Loucy (cell line): ENCODE data around the gene LRBA.

Source experiments
- H2AFZ ChIP-seq: fragments of 200-600 bp; sonication (generic); 2 replicates; pipeline ENCODE4 v1.6.0; 2016; ENCODE audit warnings: antibody characterized with exemption, mild to moderate bottlenecking, low read length, moderate library complexity
- H3F3A ChIP-seq: fragments of 200-600 bp; 2 replicates; pipeline ENCODE4 v1.6.0; 2016; ENCODE audit warnings: antibody characterized with exemption, low read depth, mild to moderate bottlenecking
- H3K27me3 ChIP-seq: fragments of 200-600 bp; sonication (generic); 2 replicates; pipeline ENCODE4 v1.6.1; 2014; ENCODE audit warnings: low read length, mild to moderate bottlenecking; ENCODE audit not compliant: insufficient read depth, poor library complexity, severe bottlenecking
- H3K36me3 ChIP-seq: fragments of 200-600 bp; sonication (generic); 2 replicates; pipeline ENCODE4 v1.6.1; 2016; ENCODE audit warnings: low read length; ENCODE audit not compliant: insufficient read depth
- H3K4me1 ChIP-seq: fragments of 200-600 bp; sonication (generic); 2 replicates; pipeline ENCODE4 v1.5.1; 2014; ENCODE audit warnings: low read length, mild to moderate bottlenecking; ENCODE audit not compliant: insufficient read depth, poor library complexity, severe bottlenecking
- H3K4me2 ChIP-seq: fragments of 200-600 bp; sonication (generic); 2 replicates; pipeline ENCODE4 v1.6.0; 2014; ENCODE audit warnings: antibody characterized with exemption, low read length, low read depth, mild to moderate bottlenecking; ENCODE audit not compliant: poor library complexity, severe bottlenecking
- H3K4me3 ChIP-seq: fragments of 200-600 bp; sonication (generic); 2 replicates; pipeline ENCODE4 v1.5.1; 2014; ENCODE audit warnings: low read length, mild to moderate bottlenecking, mixed read lengths; ENCODE audit not compliant: poor library complexity, severe bottlenecking
- H3K79me2 ChIP-seq: fragments of 200-600 bp; sonication (generic); 2 replicates; pipeline ENCODE4 v1.6.1; 2014; ENCODE audit warnings: low read length; ENCODE audit not compliant: insufficient read depth
- H3K9ac ChIP-seq: fragments of 200-600 bp; sonication (generic); 2 replicates; pipeline ENCODE4 v1.6.0; 2014; ENCODE audit warnings: mild to moderate bottlenecking, low read depth, low read length, moderate library complexity; ENCODE audit not compliant: poor library complexity, severe bottlenecking
- H3K9me2 ChIP-seq: fragments of 200-600 bp; sonication (generic); replicated peaks from 2 replicates; pipeline ENCODE4 v1.6.1; 2016; ENCODE audit warnings: low read depth, low read length, mixed read lengths
- H3K9me3 ChIP-seq: fragments of 200-600 bp; sonication (generic); 2 replicates; pipeline ENCODE4 v1.6.1; 2014; ENCODE audit warnings: mild to moderate bottlenecking, antibody characterized with exemption, low read length, low read depth; ENCODE audit not compliant: insufficient read depth
- H4K20me1 ChIP-seq: fragments of 200-600 bp; sonication (generic); 2 replicates; pipeline ENCODE4 v1.6.0; 2014; ENCODE audit warnings: antibody characterized with exemption, low read length, mild to moderate bottlenecking; ENCODE audit not compliant: insufficient read depth, poor library complexity, severe bottlenecking
- CTCF ChIP-seq: fragments of 200-600 bp; sonication (generic); conservative IDR thresholded peaks from 2 replicates; pipeline ENCODE4 v1.5.1; 2014; ENCODE audit warnings: mild to moderate bottlenecking, antibody characterized with exemption, low read length
- EZH2phosphoT487 ChIP-seq: fragments of 200-600 bp; IDR thresholded peaks from 2 replicates; pipeline ENCODE4 v1.6.1; 2018; ENCODE audit warnings: antibody characterized with exemption, mild to moderate bottlenecking, moderate library complexity, borderline replicate concordance

The LRBA gene

GRCh38 chr4:150314031-150314430 is 701.1 kb downstream of the LRBA start:
- H3K4me1 ChIP-seq: no peaks in the 10 kb centered on the region
- no peak overlapping the region for H3K4me2 ChIP-seq
- H2AFZ ChIP-seq: no peak overlapping the region
- no peak overlapping the region for H3K9ac ChIP-seq
- TF ChIP-seq CTCF (no peak), EZH2phosphoT487 (no peak)
- H3K27me3 ChIP-seq: no peaks in the 10 kb centered on the region
- no peaks in the 10 kb centered on the region for H3K79me2 ChIP-seq
- H3F3A ChIP-seq: no peaks in the 10 kb centered on the region
- H3K36me3 ChIP-seq: peaks cover 10% of the 10 kb centered on the region; the same call in 1 of the 2 replicates
- H4K20me1 ChIP-seq: no peaks in the 10 kb centered on the region
- H3K9me3 ChIP-seq: no peaks in the 10 kb centered on the region
- H3K9me2 ChIP-seq: no peaks in the 10 kb centered on the region
- no peak overlapping the region for H3K4me3 ChIP-seq

- Histone ChIP-seq H3K36me3 (peaks cover 10% of the 10 kb centered on the region; the same call in 1 of the 2 replicates), H3K4me2 (no peak overlapping the region), H3K4me3 (no peak overlapping the region), H3K27me3 (no peaks in the 10 kb centered on the region), H2AFZ (no peak overlapping the region), H4K20me1 (no peaks in the 10 kb centered on the region), H3K9me2 (no peaks in the 10 kb centered on the region), H3K4me1 (no peaks in the 10 kb centered on the region), H3K9ac (no peak overlapping the region), H3K79me2 (no peaks in the 10 kb centered on the region), H3F3A (no peaks in the 10 kb centered on the region), H3K9me3 (no peaks in the 10 kb centered on the region)
- no peak for TF ChIP-seq CTCF
- TF ChIP-seq EZH2phosphoT487: no peak
These were observed 704.8 kb downstream of the LRBA start for GRCh38 chr4:150310159-150310895.

GRCh38 chr4:150308824-150309472 is 706.1 kb downstream of the LRBA start:
- no peak overlapping the region for H3K4me2 ChIP-seq
- no peaks in the 10 kb centered on the region for H3K27me3 ChIP-seq
- peaks cover 6% of the 10 kb centered on the region; the same call in 1 of the 2 replicates for H3K36me3 ChIP-seq

More at GRCh38 chr4:150308824-150309472, 706.1 kb downstream of the LRBA start:
- Histone ChIP-seq H3K4me1 (no peaks in the 10 kb centered on the region), H3K4me3 (no peak overlapping the region), H3K79me2 (no peaks in the 10 kb centered on the region), H4K20me1 (no peaks in the 10 kb centered on the region), H3K9me3 (no peaks in the 10 kb centered on the region), H3K9me2 (no peaks in the 10 kb centered on the region), H2AFZ (no peak overlapping the region), H3K9ac (no peak overlapping the region), H3F3A (no peaks in the 10 kb centered on the region)
- TF ChIP-seq EZH2phosphoT487 (no peak), CTCF (no peak)
